ENCODE measurements around the gene NPFFR1.

The NPFFR1 gene

DNA sequence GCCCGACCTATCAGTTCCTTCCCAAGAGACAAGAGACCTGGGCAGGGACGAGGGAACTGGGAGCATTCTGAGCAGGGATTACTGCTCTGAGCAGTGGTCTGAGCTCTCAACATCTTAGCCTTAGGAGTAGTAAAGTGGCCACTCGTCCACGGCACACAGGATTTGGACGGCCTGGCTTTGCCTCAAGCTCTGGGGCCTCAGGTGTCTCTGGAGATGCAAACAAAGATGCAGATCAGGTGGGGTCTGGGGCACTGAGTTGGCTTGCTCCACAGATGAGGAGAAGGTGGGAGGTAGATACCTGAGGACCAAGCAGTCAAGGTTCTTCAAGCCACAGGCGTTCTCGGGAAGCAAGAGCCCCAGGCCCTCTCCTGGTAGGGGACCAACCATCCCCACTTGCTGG lies 16.1 kb upstream of the NPFFR1 start:
- H3K27me3 ChIP-seq (ENCODE audit: control insufficient read depth in 3 of 3, insufficient read depth in 3 of 3, low read depth in 1 of 3, low read length in 3 of 3) = no peaks in the 10 kb centered on the region
- H3K9ac ChIP-seq (ENCODE audit: low read depth, low read length, poor library complexity) = no peak overlapping the region
- H3K4me3 ChIP-seq (ENCODE audit: low read length in 2 of 2) = no peak overlapping the region
- H3K27ac ChIP-seq (replicated peaks; ENCODE audit: low read length) = no peak overlapping the region
- no peaks in the 10 kb centered on the region for H3K9me3 ChIP-seq (replicated peaks in 1 of 2; ENCODE audit: control insufficient read depth in 2 of 2, insufficient read depth in 1 of 2, low read depth in 1 of 2, low read length in 2 of 2)
- H3K18ac ChIP-seq (ENCODE audit: low read length) = no peak overlapping the region
- no peak overlapping the region for H3K23ac ChIP-seq (ENCODE audit: low read depth, low read length, poor library complexity)
- H2BK120ac ChIP-seq (ENCODE audit: low read depth, low read length) = no peak overlapping the region
- no CpG with 5 or more reads among the region's 7 CpGs for WGBS, 2 donors (ENCODE audit: extremely low coverage in 2 of 2, insufficient read length in 2 of 2, insufficient replicate concordance in 1 of 2)
- H3K4ac ChIP-seq (ENCODE audit: low read length) = no peak overlapping the region
- no peak overlapping the region for H2AK5ac ChIP-seq (ENCODE audit: low read depth, low read length)
- H4K91ac ChIP-seq (ENCODE audit: low read depth, low read length, poor library complexity) = no peak overlapping the region
- no peaks in the 10 kb centered on the region for H3K79me1 ChIP-seq (ENCODE audit: low read depth, low read length)
- H3K4me2 ChIP-seq (ENCODE audit: insufficient read depth, low read length, poor library complexity, severe bottlenecking) = no peak overlapping the region
- no peak overlapping the region for H4K8ac ChIP-seq (ENCODE audit: low read depth, low read length)
- H2AFZ ChIP-seq (ENCODE audit: low read length) = no peak overlapping the region
- no peak overlapping the region for H2BK12ac ChIP-seq (ENCODE audit: low read length)
- H2BK5ac ChIP-seq (ENCODE audit: low read length) = no peak overlapping the region
- H2BK15ac ChIP-seq (ENCODE audit: low read length) = no peak overlapping the region
- H3K14ac ChIP-seq (ENCODE audit: low read length) = no peak overlapping the region
- DNase-seq (ENCODE audit: low spot score) = no peak
- peaks cover 0 to 3% of the 10 kb centered on the region in 2 donors for H3K4me1 ChIP-seq (ENCODE audit: control insufficient read depth in 2 of 2, insufficient read depth in 1 of 2, low read depth in 1 of 2, low read length in 2 of 2)
- H3K36me3 ChIP-seq (replicated peaks in 1 of 2; ENCODE audit: control insufficient read depth in 2 of 2, insufficient read depth in 2 of 2, low read length in 2 of 2) = peaks cover 8 to 12% of the 10 kb centered on the region in 2 donors

DNA sequence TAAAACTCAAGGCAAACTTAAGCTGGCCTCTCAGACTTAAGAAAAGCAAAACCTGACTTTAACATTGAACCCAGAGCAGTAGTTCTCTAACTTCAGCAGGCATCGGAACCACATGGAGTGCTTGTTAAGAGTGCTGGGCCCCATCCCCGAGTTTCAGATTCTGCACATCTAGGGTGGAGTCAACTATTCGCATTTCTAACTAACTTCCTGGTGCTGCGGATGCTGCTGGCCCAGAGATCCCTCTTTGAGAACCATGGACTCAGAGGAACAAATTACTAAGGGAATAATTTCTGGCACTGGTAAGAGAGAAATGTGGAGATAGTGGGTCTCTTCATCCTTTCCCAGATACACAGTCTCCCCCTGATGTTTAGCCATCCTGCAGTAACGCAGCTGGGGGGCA lies 14.6 kb upstream of the NPFFR1 start:
- Histone ChIP-seq H3K4me3 (ENCODE audit: low read length in 2 of 2) (no peak overlapping the region), H2BK120ac (ENCODE audit: low read depth, low read length) (no peak overlapping the region), H3K9ac (ENCODE audit: low read depth, low read length, poor library complexity) (no peak overlapping the region), H3K27me3 (ENCODE audit: control insufficient read depth in 3 of 3, insufficient read depth in 3 of 3, low read depth in 1 of 3, low read length in 3 of 3) (no peaks in the 10 kb centered on the region), H4K91ac (ENCODE audit: low read depth, low read length, poor library complexity) (no peak overlapping the region), H3K18ac (ENCODE audit: low read length) (no peak overlapping the region), H2BK12ac (ENCODE audit: low read length) (no peak overlapping the region), H3K36me3 (replicated peaks in 1 of 2; ENCODE audit: control insufficient read depth in 2 of 2, insufficient read depth in 2 of 2, low read length in 2 of 2) (peaks cover 8 to 12% of the 10 kb centered on the region in 2 donors), H3K14ac (ENCODE audit: low read length) (no peak overlapping the region), H2AFZ (ENCODE audit: low read length) (no peak overlapping the region), H3K23ac (ENCODE audit: low read depth, low read length, poor library complexity) (no peak overlapping the region), H3K4me2 (ENCODE audit: insufficient read depth, low read length, poor library complexity, severe bottlenecking) (no peak overlapping the region), H2AK5ac (ENCODE audit: low read depth, low read length) (no peak overlapping the region), H3K9me3 (replicated peaks in 1 of 2; ENCODE audit: control insufficient read depth in 2 of 2, insufficient read depth in 1 of 2, low read depth in 1 of 2, low read length in 2 of 2) (no peaks in the 10 kb centered on the region), H2BK15ac (ENCODE audit: low read length) (no peak overlapping the region), H2BK5ac (ENCODE audit: low read length) (no peak overlapping the region), H4K8ac (ENCODE audit: low read depth, low read length) (no peak overlapping the region), H3K4me1 (ENCODE audit: control insufficient read depth in 2 of 2, insufficient read depth in 1 of 2, low read depth in 1 of 2, low read length in 2 of 2) (peaks cover 0 to 3% of the 10 kb centered on the region in 2 donors), H3K27ac (replicated peaks; ENCODE audit: low read length) (no peak overlapping the region), H3K79me1 (ENCODE audit: low read depth, low read length) (no peaks in the 10 kb centered on the region), H3K4ac (ENCODE audit: low read length) (no peak overlapping the region)
- DNase-seq (ENCODE audit: low spot score) = no peak
- no CpG with 5 or more reads among the region's 5 CpGs for WGBS, 2 donors (ENCODE audit: extremely low coverage in 2 of 2, insufficient read length in 2 of 2, insufficient replicate concordance in 1 of 2)

DNA sequence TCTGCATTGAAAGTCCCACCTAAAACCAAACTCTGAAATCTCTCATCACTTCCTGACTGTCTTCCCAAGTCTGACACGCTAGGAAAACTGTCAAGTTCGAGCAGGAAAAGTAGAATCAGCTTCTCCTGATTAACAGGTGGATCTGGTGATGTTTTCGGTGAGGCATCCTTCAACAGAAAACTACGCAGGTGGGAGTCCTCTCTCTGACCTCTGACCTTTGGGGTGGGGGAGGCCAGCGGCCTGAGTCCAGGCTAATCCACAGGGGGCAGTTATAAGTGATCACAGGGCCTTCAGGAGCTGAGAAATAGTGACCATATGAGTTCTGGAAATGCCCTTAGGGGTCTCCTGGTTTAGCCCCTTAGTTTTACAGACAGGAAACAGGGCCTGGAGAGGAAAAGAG lies 13.4 kb upstream of the NPFFR1 start:
- H3K4ac ChIP-seq (ENCODE audit: low read length) = no peak overlapping the region
- no peak overlapping the region for H2BK120ac ChIP-seq (ENCODE audit: low read depth, low read length)
- no peaks in the 10 kb centered on the region for H3K79me1 ChIP-seq (ENCODE audit: low read depth, low read length)
- no peak overlapping the region for H2BK15ac ChIP-seq (ENCODE audit: low read length)
- no peak for DNase-seq (ENCODE audit: low spot score)
- H3K9me3 ChIP-seq (replicated peaks in 1 of 2; ENCODE audit: control insufficient read depth in 2 of 2, insufficient read depth in 1 of 2, low read depth in 1 of 2, low read length in 2 of 2) = no peaks in the 10 kb centered on the region
- no peak overlapping the region for H2BK12ac ChIP-seq (ENCODE audit: low read length)
- H2AK5ac ChIP-seq (ENCODE audit: low read depth, low read length) = no peak overlapping the region
- H3K14ac ChIP-seq (ENCODE audit: low read length) = no peak overlapping the region
- H3K23ac ChIP-seq (ENCODE audit: low read depth, low read length, poor library complexity) = no peak overlapping the region
- peak overlapping the region; percentile 62 for H3K18ac ChIP-seq (ENCODE audit: low read length)
- no peak overlapping the region for H3K4me2 ChIP-seq (ENCODE audit: insufficient read depth, low read length, poor library complexity, severe bottlenecking)
- no peak overlapping the region for H2AFZ ChIP-seq (ENCODE audit: low read length)
- H3K27me3 ChIP-seq (ENCODE audit: control insufficient read depth in 3 of 3, insufficient read depth in 3 of 3, low read depth in 1 of 3, low read length in 3 of 3) = no peaks in the 10 kb centered on the region
- no peak overlapping the region for H3K9ac ChIP-seq (ENCODE audit: low read depth, low read length, poor library complexity)
- no peak overlapping the region for H4K8ac ChIP-seq (ENCODE audit: low read depth, low read length)
- H3K27ac ChIP-seq (replicated peaks; ENCODE audit: low read length) = no peak overlapping the region
- H2BK5ac ChIP-seq (ENCODE audit: low read length) = no peak overlapping the region
- peaks cover 8 to 12% of the 10 kb centered on the region in 2 donors for H3K36me3 ChIP-seq (replicated peaks in 1 of 2; ENCODE audit: control insufficient read depth in 2 of 2, insufficient read depth in 2 of 2, low read length in 2 of 2)
- no CpG with 5 or more reads among the region's 5 CpGs for WGBS, 2 donors (ENCODE audit: extremely low coverage in 2 of 2, insufficient read length in 2 of 2, insufficient replicate concordance in 1 of 2)
- H3K4me3 ChIP-seq (ENCODE audit: low read length in 2 of 2) = no peak overlapping the region
- H4K91ac ChIP-seq (ENCODE audit: low read depth, low read length, poor library complexity) = no peak overlapping the region
- H3K4me1 ChIP-seq (ENCODE audit: control insufficient read depth in 2 of 2, insufficient read depth in 1 of 2, low read depth in 1 of 2, low read length in 2 of 2) = peaks cover 0 to 3% of the 10 kb centered on the region in 2 donors

DNA sequence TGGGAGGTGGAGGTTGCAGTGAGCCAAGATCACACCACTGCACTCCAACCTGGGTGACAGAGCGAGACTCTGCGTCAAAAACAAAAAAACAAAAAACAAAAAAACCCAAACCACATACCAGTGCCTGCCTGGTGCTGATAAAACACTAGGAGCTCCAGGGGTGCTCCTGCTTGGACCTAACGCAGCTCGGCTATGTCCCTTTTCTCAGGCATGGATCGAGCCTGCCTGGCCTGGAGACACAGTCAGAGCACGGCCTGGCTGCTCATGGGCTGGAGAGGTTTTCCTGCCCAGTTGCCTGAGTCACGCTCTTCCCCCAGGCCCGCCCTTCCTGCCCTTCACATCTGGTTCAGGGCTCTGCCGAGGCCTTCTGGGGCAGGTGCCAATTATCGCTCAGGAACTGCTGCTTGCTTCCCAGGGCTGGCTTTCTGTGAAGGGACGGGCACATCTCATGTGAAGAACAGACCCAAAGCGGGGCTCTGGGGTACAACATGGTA lies 12.6 kb upstream of the NPFFR1 start:
- no peak overlapping the region for H2AFZ ChIP-seq (ENCODE audit: low read length)
- H3K18ac ChIP-seq (ENCODE audit: low read length) = peak overlapping the region; percentile 36
- H4K8ac ChIP-seq (ENCODE audit: low read depth, low read length) = no peak overlapping the region
- no peak overlapping the region for H3K14ac ChIP-seq (ENCODE audit: low read length)
- no peak overlapping the region for H3K23ac ChIP-seq (ENCODE audit: low read depth, low read length, poor library complexity)
- no peak overlapping the region for H2BK15ac ChIP-seq (ENCODE audit: low read length)
- H4K91ac ChIP-seq (ENCODE audit: low read depth, low read length, poor library complexity) = no peak overlapping the region
- WGBS, 2 donors (ENCODE audit: extremely low coverage in 2 of 2, insufficient read length in 2 of 2, insufficient replicate concordance in 1 of 2) = no CpG with 5 or more reads among the region's 12 CpGs
- H3K4me3 ChIP-seq (ENCODE audit: low read length in 2 of 2) = no peak overlapping the region
- H3K4me1 ChIP-seq (ENCODE audit: control insufficient read depth in 2 of 2, insufficient read depth in 1 of 2, low read depth in 1 of 2, low read length in 2 of 2) = peaks cover 0 to 3% of the 10 kb centered on the region in 2 donors
- no peak overlapping the region for H2BK5ac ChIP-seq (ENCODE audit: low read length)
- peaks cover 8 to 12% of the 10 kb centered on the region in 2 donors for H3K36me3 ChIP-seq (replicated peaks in 1 of 2; ENCODE audit: control insufficient read depth in 2 of 2, insufficient read depth in 2 of 2, low read length in 2 of 2)
- no peak overlapping the region for H2BK120ac ChIP-seq (ENCODE audit: low read depth, low read length)
- no peak overlapping the region for H3K27ac ChIP-seq (replicated peaks; ENCODE audit: low read length)
- H3K79me1 ChIP-seq (ENCODE audit: low read depth, low read length) = no peaks in the 10 kb centered on the region
- no peak overlapping the region for H3K4ac ChIP-seq (ENCODE audit: low read length)
- no peaks in the 10 kb centered on the region for H3K9me3 ChIP-seq (replicated peaks in 1 of 2; ENCODE audit: control insufficient read depth in 2 of 2, insufficient read depth in 1 of 2, low read depth in 1 of 2, low read length in 2 of 2)
- no peaks in the 10 kb centered on the region for H3K27me3 ChIP-seq (ENCODE audit: control insufficient read depth in 3 of 3, insufficient read depth in 3 of 3, low read depth in 1 of 3, low read length in 3 of 3)
- H3K4me2 ChIP-seq (ENCODE audit: insufficient read depth, low read length, poor library complexity, severe bottlenecking) = no peak overlapping the region
- no peak overlapping the region for H2BK12ac ChIP-seq (ENCODE audit: low read length)
- no peak for DNase-seq (ENCODE audit: low spot score)
- no peak overlapping the region for H3K9ac ChIP-seq (ENCODE audit: low read depth, low read length, poor library complexity)
- no peak overlapping the region for H2AK5ac ChIP-seq (ENCODE audit: low read depth, low read length)

All from neuronal stem cell (in vitro differentiated cells).